ENCODE data around the gene TWF1.
A peak's percentile ranks its signal among the peaks of the same experiment; 100 is the strongest.
"Not testable (repeated sequence)": the region's sequence is repeated elsewhere in the genome, so short reads cannot be mapped to it uniquely, and the experiment has no call there.

The TWF1 gene

GRCh38 chr12:43805860-43806736 lies at the start of gene TWF1:
TWF1 (minus strand) TSS chr12:43806317; CDS start chr12:43806245, 72 bp downstream.
- peak; percentile 82 for DNase-seq

- no peak for DNase-seq
These were observed 46.6 kb upstream of the TWF1 start for GRCh38 chr12:43852744-43853143.

- no peak for DNase-seq
These were observed 42.7 kb upstream of the TWF1 start for GRCh38 chr12:43848786-43849185.

- DNase-seq, result no peak
These were observed 42.0 kb upstream of the TWF1 start for GRCh38 chr12:43848226-43848507.

GRCh38 chr12:43847425-43848225 lies 41.5 kb upstream of the TWF1 start:
- DNase-seq, result not testable (repeated sequence)

GRCh38 chr12:43842259-43842658 lies 36.1 kb upstream of the TWF1 start:
- no peak for DNase-seq

GRCh38 chr12:43841253-43841652 lies 35.1 kb upstream of the TWF1 start:
- DNase-seq, result no peak

GRCh38 chr12:43840338-43840737 lies 34.2 kb upstream of the TWF1 start:
- no peak for DNase-seq

GRCh38 chr12:43836475-43836989 lies 30.4 kb upstream of the TWF1 start:
- DNase-seq, result no peak

GRCh38 chr12:43835656-43836474 lies 29.7 kb upstream of the TWF1 start, which contains the start of gene TMEM117:
TMEM117 (plus strand) TSS chr12:43836081.
- DNase-seq, result peak; percentile 61

GRCh38 chr12:43835264-43835655 lies 29.1 kb upstream of the TWF1 start:
- no peak for DNase-seq

- no peak for DNase-seq
These were observed 26.5 kb upstream of the TWF1 start for GRCh38 chr12:43832463-43833168.

GRCh38 chr12:43827093-43827492 lies 21.0 kb upstream of the TWF1 start:
- DNase-seq, result no peak

GRCh38 chr12:43826681-43827080 lies 20.6 kb upstream of the TWF1 start:
- DNase-seq, result no peak

- DNase-seq, result no peak
These were observed 18.2 kb upstream of the TWF1 start for GRCh38 chr12:43824207-43824775.

- DNase-seq, result no peak
These were observed 10.1 kb upstream of the TWF1 start for GRCh38 chr12:43816168-43816567.

- DNase-seq, result no peak
These were observed 9.3 kb upstream of the TWF1 start for GRCh38 chr12:43815416-43815815.

- no peak for DNase-seq
These were observed 6.8 kb upstream of the TWF1 start for GRCh38 chr12:43812926-43813325.

GRCh38 chr12:43812057-43812456 lies 5.9 kb upstream of the TWF1 start:
- DNase-seq, result no peak

- no peak for DNase-seq
These were observed 1.3 kb upstream of the TWF1 start for GRCh38 chr12:43807386-43807785.

- DNase-seq, result no peak
These were observed 588 bp upstream of the TWF1 start for GRCh38 chr12:43806737-43807072.

Data from NCI-H774 (cell line).